HepG2 (cell line): ENCODE data around the gene GLG1. TPM values are rescaled to one million over a fixed set of nuclear protein-coding genes. Genes with fewer than 3 reads are reported as not detected.
A peak's percentile ranks its signal among the peaks of the same experiment; 100 is the strongest.

Experiments
- AKAP8 ChIP-seq: sonication (generic); formaldehyde crosslinking; IDR thresholded peaks from 2 replicates; pipeline ENCODE4 v1.5.1; 2020; ENCODE audit warnings: mild to moderate bottlenecking, missing genetic modification reagents
- ATF1 ChIP-seq: IDR thresholded peaks from 2 replicates; pipeline ENCODE4 v1.6.1; 2016; ENCODE audit warnings: mild to moderate bottlenecking, control low read depth
- CCDC6 ChIP-seq: sonication (generic); formaldehyde crosslinking; IDR thresholded peaks from 2 replicates; pipeline ENCODE4 v1.8.1; 2022; ENCODE audit warnings: mild to moderate bottlenecking, missing genetic modification reagents, moderate library complexity
- FOXK1 ChIP-seq: sonication (generic); formaldehyde crosslinking; IDR thresholded peaks from 2 replicates; pipeline ENCODE4 v1.4.0; 2020; ENCODE audit warnings: low read depth, missing genetic modification reagents, borderline replicate concordance
- GTF3A ChIP-seq: sonication (generic); formaldehyde crosslinking; conservative IDR thresholded peaks from 2 replicates; pipeline ENCODE4 v1.4.0; 2020; ENCODE audit warnings: mild to moderate bottlenecking, missing genetic modification reagents
- HOXD1 ChIP-seq: sonication (generic); formaldehyde crosslinking; IDR thresholded peaks from 2 replicates; pipeline ENCODE4 v1.5.0; 2020; ENCODE audit warnings: missing genetic modification reagents
- KAT2B ChIP-seq: fragments of 150-350 bp; IDR thresholded peaks from 2 replicates; pipeline ENCODE4 v1.6.1; 2014; ENCODE audit warnings: low read depth, low read length, borderline replicate concordance
- MTA1 ChIP-seq: sonication (generic); formaldehyde crosslinking; IDR thresholded peaks from 2 replicates; pipeline ENCODE4 v1.4.0; 2020; ENCODE audit warnings: missing genetic modification reagents, mild to moderate bottlenecking, borderline replicate concordance
- RCOR2 ChIP-seq: IDR thresholded peaks from 2 replicates; pipeline ENCODE4 v1.6.1; 2016; ENCODE audit warnings: missing biosample characterization, missing genetic modification reagents
- REL ChIP-seq: sonication (generic); formaldehyde crosslinking; conservative IDR thresholded peaks from 2 replicates; pipeline ENCODE4 v1.8.0; 2022; ENCODE audit warnings: mild to moderate bottlenecking, missing genetic modification reagents, moderate library complexity
- SMARCC2 ChIP-seq: fragments of 450-650 bp; IDR thresholded peaks from 2 replicates; pipeline ENCODE4 v1.6.1; 2017; ENCODE audit warnings: antibody characterized with exemption, mild to moderate bottlenecking
- XRCC5 ChIP-seq: fragments of 200-400 bp; formaldehyde crosslinking; optimal IDR thresholded peaks from 2 replicates; pipeline ENCODE3; 2017; ENCODE audit warnings: mild to moderate bottlenecking, low read length
- ZFP82 ChIP-seq: sonication (generic); formaldehyde crosslinking; IDR thresholded peaks from 2 replicates; pipeline ENCODE4 v1.5.1; 2020; ENCODE audit warnings: mild to moderate bottlenecking, missing genetic modification reagents, borderline replicate concordance
- ZNF160 ChIP-seq: sonication (generic); formaldehyde crosslinking; IDR thresholded peaks from 2 replicates; pipeline ENCODE4 v1.8.0; 2022; ENCODE audit warnings: mild to moderate bottlenecking, inconsistent platforms, missing genetic modification reagents
- ZNF17 ChIP-seq: sonication (generic); formaldehyde crosslinking; IDR thresholded peaks from 2 replicates; pipeline ENCODE4 v1.5.0; 2020; ENCODE audit warnings: mild to moderate bottlenecking, missing genetic modification reagents
- ZNF20 ChIP-seq: sonication (generic); formaldehyde crosslinking; IDR thresholded peaks from 2 replicates; pipeline ENCODE4 v1.4.0; 2020; ENCODE audit warnings: mild to moderate bottlenecking, moderate library complexity, missing genetic modification reagents
- ZNF205 ChIP-seq: IDR thresholded peaks from 2 replicates; pipeline ENCODE4 v1.6.1; 2018; ENCODE audit warnings: missing biosample characterization, missing genetic modification reagents
- ZNF552 ChIP-seq: sonication (generic); formaldehyde crosslinking; IDR thresholded peaks from 2 replicates; pipeline ENCODE4 v1.9.0; 2022; ENCODE audit warnings: missing genetic modification reagents, mild to moderate bottlenecking, borderline replicate concordance
- ZNF629 ChIP-seq: sonication (generic); formaldehyde crosslinking; conservative IDR thresholded peaks from 2 replicates; pipeline ENCODE4 v1.5.0; 2020; ENCODE audit warnings: missing genetic modification reagents
- ZNF709 ChIP-seq: sonication (generic); formaldehyde crosslinking; IDR thresholded peaks from 2 replicates; pipeline ENCODE4 v1.5.0; 2020; ENCODE audit warnings: mild to moderate bottlenecking, missing genetic modification reagents
- polyA plus RNA-seq, 8 experiments: library from polyadenylated mRNA; depleted of rRNA in 3 of 8; stranded (reverse) in 7 of 8; unstranded in 1 of 8; fragments of >200 nt; fragmentation: Illumina TruSeq in 4 of 8; extraction: Trizol in 4 of 8; gene quantifications; 2 replicates each; pipeline versions ENCODE4 v1.2.1 to v1.2.3, GENCODE V29; 2011 to 2016; ENCODE audit warnings: low read depth in 4 of 8, missing spikeins in 1 of 8, mixed read lengths in 1 of 8; ENCODE audit not compliant: insufficient read depth in 1 of 8
- total RNA-seq, 5 experiments: library from RNA; depleted of rRNA; stranded (reverse); fragments of >200 nt; fragmentation: Illumina TruSeq; extraction: Trizol; gene quantifications; 2 replicates each; pipeline ENCODE4 v1.2.3, GENCODE V29; 2016; ENCODE audit warnings: low read depth in 1 of 5
- TF ChIP-seq, protein P1 (sequence below): sonication (generic); formaldehyde crosslinking; IDR thresholded peaks from 2 replicates; pipeline ENCODE4 v1.4.0; 2020; ENCODE audit warnings: missing genetic modification reagents, borderline replicate concordance
- TF ChIP-seq, protein P2 (sequence below): sonication (generic); formaldehyde crosslinking; IDR thresholded peaks from 2 replicates; pipeline ENCODE4 v1.8.0; 2022; ENCODE audit warnings: mild to moderate bottlenecking, missing genetic modification reagents, moderate library complexity
- TF ChIP-seq, protein P3 (sequence below): sonication (generic); formaldehyde crosslinking; IDR thresholded peaks from 2 replicates; pipeline ENCODE4 v1.9.0; 2021; ENCODE audit warnings: missing genetic modification reagents, borderline replicate concordance

GLG1 gene
- total and polyA plus RNA-seq, 2 of the 13 experiments (the other 11 are each of a cell fraction or from before 2014, with no cell fraction given): 87.7 to 141 TPM

DNA sequence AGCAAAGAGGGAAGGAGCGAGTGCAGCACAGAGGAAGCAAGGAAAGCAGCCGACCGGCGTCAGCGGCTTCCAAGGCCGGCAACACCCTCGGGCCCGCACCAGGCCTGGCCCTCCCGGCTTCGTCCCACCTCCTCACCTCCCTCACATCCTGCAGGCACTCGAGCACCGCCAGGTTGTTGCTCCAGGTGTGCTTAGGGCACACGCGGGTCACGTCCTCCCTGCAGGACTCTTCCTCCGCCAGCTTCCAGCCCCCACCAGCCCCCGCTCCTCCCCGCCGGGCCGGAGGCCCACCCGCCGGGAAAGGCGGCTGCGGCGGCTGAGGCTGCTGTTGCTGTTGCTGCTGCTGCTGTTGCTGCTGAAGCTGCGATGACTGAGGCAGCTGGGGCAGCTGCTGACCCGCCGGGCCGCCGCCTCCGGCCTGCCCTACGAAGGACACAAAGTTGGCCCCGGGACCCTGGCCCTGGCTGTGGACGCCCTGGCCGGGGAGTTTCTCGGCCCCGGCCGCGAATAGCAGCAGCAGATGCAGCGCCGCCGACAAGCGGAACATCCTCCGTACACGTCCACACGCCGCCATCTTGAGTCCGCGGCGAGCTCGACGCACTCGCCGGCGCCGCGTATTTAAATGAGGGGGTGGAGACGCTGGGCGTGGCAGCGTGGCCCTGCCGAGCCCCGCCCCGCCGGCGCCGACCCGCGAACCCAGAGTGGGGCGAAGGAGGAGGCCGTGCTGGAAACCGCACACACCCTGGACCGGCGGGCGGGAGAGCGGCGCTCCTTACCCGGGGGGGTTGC lies at the start of gene GLG1 (continued):
- TF ChIP-seq, protein P1, sequence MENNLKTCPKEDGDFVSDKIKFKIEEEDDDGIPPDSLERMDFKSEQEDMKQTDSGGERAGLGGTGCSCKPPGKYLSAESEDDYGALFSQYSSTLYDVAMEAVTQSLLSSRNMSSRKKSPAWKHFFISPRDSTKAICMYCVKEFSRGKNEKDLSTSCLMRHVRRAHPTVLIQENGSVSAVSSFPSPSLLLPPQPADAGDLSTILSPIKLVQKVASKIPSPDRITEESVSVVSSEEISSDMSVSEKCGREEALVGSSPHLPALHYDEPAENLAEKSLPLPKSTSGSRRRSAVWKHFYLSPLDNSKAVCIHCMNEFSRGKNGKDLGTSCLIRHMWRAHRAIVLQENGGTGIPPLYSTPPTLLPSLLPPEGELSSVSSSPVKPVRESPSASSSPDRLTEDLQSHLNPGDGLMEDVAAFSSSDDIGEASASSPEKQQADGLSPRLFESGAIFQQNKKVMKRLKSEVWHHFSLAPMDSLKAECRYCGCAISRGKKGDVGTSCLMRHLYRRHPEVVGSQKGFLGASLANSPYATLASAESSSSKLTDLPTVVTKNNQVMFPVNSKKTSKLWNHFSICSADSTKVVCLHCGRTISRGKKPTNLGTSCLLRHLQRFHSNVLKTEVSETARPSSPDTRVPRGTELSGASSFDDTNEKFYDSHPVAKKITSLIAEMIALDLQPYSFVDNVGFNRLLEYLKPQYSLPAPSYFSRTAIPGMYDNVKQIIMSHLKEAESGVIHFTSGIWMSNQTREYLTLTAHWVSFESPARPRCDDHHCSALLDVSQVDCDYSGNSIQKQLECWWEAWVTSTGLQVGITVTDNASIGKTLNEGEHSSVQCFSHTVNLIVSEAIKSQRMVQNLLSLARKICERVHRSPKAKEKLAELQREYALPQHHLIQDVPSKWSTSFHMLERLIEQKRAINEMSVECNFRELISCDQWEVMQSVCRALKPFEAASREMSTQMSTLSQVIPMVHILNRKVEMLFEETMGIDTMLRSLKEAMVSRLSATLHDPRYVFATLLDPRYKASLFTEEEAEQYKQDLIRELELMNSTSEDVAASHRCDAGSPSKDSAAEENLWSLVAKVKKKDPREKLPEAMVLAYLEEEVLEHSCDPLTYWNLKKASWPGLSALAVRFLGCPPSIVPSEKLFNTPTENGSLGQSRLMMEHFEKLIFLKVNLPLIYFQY (CRISPR knock-in tag): peak; percentile 85
- TF ChIP-seq ZFP82 (peak; percentile 91), ATF1 (CRISPR knock-in tag) (no peak), CCDC6 (CRISPR knock-in tag) (peak; percentile 87; the same call in 1 of the 2 replicates), ZNF160 (peak; percentile 97), XRCC5 (peak; percentile 62), HOXD1 (CRISPR knock-in tag) (peak; percentile 52; the same call in 1 of the 2 replicates), GTF3A (CRISPR knock-in tag) (peak; percentile 91; the same call in 1 of the 2 replicates), REL (peak; percentile 83; the same call in 1 of the 2 replicates), MTA1 (peak; percentile 93; the same call in 1 of the 2 replicates), AKAP8 (CRISPR knock-in tag) (0 out of 2 replicates have a peak, but pooled peaks have one; percentile 67), RCOR2 (CRISPR knock-in tag) (no peak; the same call in 1 of the 2 replicates), ZNF709 (CRISPR knock-in tag) (peak; percentile 84), ZNF552 (CRISPR knock-in tag) (peak; percentile 88), FOXK1 (CRISPR knock-in tag) (peak; percentile 79), ZNF17 (CRISPR knock-in tag) (no peak), ZNF205 (peak; percentile 65; the same call in 1 of the 2 replicates), KAT2B (no peak), ZNF629 (CRISPR knock-in tag) (peak; percentile 52; the same call in 1 of the 2 replicates), SMARCC2 (no peak), ZNF20 (CRISPR knock-in tag) (peak; percentile 87; the same call in 1 of the 2 replicates)
- TF ChIP-seq, protein P2, sequence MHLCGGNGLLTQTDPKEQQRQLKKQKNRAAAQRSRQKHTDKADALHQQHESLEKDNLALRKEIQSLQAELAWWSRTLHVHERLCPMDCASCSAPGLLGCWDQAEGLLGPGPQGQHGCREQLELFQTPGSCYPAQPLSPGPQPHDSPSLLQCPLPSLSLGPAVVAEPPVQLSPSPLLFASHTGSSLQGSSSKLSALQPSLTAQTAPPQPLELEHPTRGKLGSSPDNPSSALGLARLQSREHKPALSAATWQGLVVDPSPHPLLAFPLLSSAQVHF: 0 out of 2 replicates have a peak, but pooled peaks have one; percentile 53
- TF ChIP-seq, protein P3, sequence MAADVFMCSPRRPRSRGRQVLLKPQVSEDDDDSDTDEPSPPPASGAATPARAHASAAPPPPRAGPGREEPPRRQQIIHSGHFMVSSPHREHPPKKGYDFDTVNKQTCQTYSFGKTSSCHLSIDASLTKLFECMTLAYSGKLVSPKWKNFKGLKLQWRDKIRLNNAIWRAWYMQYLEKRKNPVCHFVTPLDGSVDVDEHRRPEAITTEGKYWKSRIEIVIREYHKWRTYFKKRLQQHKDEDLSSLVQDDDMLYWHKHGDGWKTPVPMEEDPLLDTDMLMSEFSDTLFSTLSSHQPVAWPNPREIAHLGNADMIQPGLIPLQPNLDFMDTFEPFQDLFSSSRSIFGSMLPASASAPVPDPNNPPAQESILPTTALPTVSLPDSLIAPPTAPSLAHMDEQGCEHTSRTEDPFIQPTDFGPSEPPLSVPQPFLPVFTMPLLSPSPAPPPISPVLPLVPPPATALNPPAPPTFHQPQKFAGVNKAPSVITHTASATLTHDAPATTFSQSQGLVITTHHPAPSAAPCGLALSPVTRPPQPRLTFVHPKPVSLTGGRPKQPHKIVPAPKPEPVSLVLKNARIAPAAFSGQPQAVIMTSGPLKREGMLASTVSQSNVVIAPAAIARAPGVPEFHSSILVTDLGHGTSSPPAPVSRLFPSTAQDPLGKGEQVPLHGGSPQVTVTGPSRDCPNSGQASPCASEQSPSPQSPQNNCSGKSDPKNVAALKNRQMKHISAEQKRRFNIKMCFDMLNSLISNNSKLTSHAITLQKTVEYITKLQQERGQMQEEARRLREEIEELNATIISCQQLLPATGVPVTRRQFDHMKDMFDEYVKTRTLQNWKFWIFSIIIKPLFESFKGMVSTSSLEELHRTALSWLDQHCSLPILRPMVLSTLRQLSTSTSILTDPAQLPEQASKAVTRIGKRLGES (CRISPR knock-in tag): peak; percentile 67; the same call in 1 of the 2 replicates
